GM12878 (cell line): ENCODE data around the gene SIL1.

Experiments
- BACH1 ChIP-seq: fragments of 450-650 bp; IDR thresholded peaks from 2 replicates; pipeline ENCODE4 v1.6.1; 2017; ENCODE audit warnings: mild to moderate bottlenecking, borderline replicate concordance
- EP300 ChIP-seq, 2 experiments: fragments of 150-350 bp in 1 of 2; IDR thresholded peaks; 2 replicates each; pipeline ENCODE4 v1.6.1; 2011 to 2012; ENCODE audit warnings: low read depth in 2 of 2, low read length in 2 of 2, borderline replicate concordance in 1 of 2, improper control_type of control experiment in 1 of 2, inconsistent platforms in 1 of 2; ENCODE audit not compliant: control insufficient read depth in 1 of 2
- NRF1 ChIP-seq: conservative IDR thresholded peaks from 2 replicates; pipeline ENCODE4 v1.6.1; 2011; ENCODE audit warnings: mild to moderate bottlenecking, low read depth, low read length, improper control_type of control experiment
- POLR2AphosphoS5 ChIP-seq: IDR thresholded peaks from 2 replicates; pipeline ENCODE4 v1.6.1; 2011; ENCODE audit warnings: mild to moderate bottlenecking, low read length, inconsistent platforms
- YY1 ChIP-seq: IDR thresholded peaks from 2 replicates; pipeline ENCODE4 v1.6.1; 2011; ENCODE audit warnings: low read depth, mild to moderate bottlenecking, low read length
- ZNF274 ChIP-seq: IDR thresholded peaks from one replicate; pipeline ENCODE4 v1.8.0; 2011; ENCODE audit not compliant: insufficient read length, insufficient read depth
- TF ChIP-seq, protein P1 (sequence below), 3 experiments: IDR thresholded peaks in 2 of 3; conservative IDR thresholded peaks in 1 of 3; 2 replicates each; pipeline ENCODE4 v1.5.1; 2011; ENCODE audit warnings: low read depth in 3 of 3, low read length in 3 of 3, mild to moderate bottlenecking in 3 of 3, control low read depth in 2 of 3, moderate library complexity in 2 of 3, inconsistent platforms in 1 of 3, mixed read lengths in 1 of 3; ENCODE audit not compliant: control insufficient read depth in 2 of 3, insufficient read depth in 1 of 3; ENCODE audit errors: extremely low read depth in 1 of 3

DNA sequence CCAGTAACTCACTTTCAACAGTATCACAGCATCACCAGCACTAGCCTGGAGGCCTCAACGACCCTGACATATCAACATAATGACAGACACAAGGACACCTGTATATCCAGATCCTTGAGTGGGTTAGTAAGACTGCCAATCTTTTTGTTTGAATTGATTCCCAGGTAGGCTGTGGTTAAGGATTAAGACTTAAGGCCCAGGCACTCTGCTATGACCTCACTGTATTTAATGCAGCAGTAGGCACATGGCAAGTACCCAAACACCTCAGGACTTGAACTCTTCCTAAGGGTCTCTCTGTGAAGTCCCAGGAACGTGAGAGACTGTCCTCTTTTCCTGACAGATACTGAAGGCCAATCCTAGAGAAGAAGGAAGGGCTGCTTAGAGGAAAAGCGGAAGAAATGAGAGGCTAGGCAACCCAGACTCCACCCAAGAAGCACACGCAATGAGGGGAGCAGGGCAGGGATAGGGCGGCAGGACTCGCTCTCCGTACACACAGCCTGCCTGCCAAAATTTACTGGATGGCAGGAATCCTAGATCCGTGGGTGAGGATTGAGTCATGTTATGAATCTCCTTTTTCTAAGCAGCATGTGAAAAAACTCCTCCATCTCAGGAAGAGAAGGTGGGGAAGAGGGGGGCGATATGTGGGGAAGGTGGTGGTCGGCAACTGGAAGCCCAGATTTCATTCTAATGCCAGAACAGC lies 93.4 kb downstream of the SIL1 start:
- TF ChIP-seq, protein P1, sequence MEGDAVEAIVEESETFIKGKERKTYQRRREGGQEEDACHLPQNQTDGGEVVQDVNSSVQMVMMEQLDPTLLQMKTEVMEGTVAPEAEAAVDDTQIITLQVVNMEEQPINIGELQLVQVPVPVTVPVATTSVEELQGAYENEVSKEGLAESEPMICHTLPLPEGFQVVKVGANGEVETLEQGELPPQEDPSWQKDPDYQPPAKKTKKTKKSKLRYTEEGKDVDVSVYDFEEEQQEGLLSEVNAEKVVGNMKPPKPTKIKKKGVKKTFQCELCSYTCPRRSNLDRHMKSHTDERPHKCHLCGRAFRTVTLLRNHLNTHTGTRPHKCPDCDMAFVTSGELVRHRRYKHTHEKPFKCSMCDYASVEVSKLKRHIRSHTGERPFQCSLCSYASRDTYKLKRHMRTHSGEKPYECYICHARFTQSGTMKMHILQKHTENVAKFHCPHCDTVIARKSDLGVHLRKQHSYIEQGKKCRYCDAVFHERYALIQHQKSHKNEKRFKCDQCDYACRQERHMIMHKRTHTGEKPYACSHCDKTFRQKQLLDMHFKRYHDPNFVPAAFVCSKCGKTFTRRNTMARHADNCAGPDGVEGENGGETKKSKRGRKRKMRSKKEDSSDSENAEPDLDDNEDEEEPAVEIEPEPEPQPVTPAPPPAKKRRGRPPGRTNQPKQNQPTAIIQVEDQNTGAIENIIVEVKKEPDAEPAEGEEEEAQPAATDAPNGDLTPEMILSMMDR (IDR thresholded peaks at IDR 0.05 in 2 of 3, conservative IDR thresholded peaks at IDR 0.05 in 1 of 3; ENCODE audit: control insufficient read depth in 2 of 3, extremely low read depth in 1 of 3, insufficient read depth in 1 of 3, low read depth in 3 of 3, low read length in 3 of 3), result no peak
- TF ChIP-seq YY1, result no peak
- TF ChIP-seq POLR2AphosphoS5, result no peak
- no peak for TF ChIP-seq NRF1
- TF ChIP-seq EP300 (IDR thresholded peaks at IDR 0.05; ENCODE audit: borderline replicate concordance in 1 of 2, control insufficient read depth in 1 of 2, low read depth in 2 of 2, low read length in 2 of 2), result no peak
- TF ChIP-seq ZNF274, result no peak
- TF ChIP-seq BACH1, result no peak
